Stimulated activated CD4-positive, alpha-beta T cell treated with anti-CD3 and anti-CD28 coated beads, TNF-alpha, amount 100 ng/mL, for 24 hours (primary cell): Measurements from ENCODE around the gene NELFB.
A peak's percentile ranks its signal among the peaks of the same experiment; 100 is the strongest.
"Not testable (repeated sequence)": the region's sequence is repeated elsewhere in the genome, so short reads cannot be mapped to it uniquely, and the experiment has no call there.

Experiments used
- DNase-seq, 3 experiments: peaks; one replicate each; pipeline ENCODE4 v3.0.0-alpha.2; 2020; ENCODE audit warnings: low read depth in 3 of 3

NELFB gene

GRCh38 chr9:137234758-137235423 is 20.2 kb upstream of the NELFB start:
- DNase-seq: no peak

DNA sequence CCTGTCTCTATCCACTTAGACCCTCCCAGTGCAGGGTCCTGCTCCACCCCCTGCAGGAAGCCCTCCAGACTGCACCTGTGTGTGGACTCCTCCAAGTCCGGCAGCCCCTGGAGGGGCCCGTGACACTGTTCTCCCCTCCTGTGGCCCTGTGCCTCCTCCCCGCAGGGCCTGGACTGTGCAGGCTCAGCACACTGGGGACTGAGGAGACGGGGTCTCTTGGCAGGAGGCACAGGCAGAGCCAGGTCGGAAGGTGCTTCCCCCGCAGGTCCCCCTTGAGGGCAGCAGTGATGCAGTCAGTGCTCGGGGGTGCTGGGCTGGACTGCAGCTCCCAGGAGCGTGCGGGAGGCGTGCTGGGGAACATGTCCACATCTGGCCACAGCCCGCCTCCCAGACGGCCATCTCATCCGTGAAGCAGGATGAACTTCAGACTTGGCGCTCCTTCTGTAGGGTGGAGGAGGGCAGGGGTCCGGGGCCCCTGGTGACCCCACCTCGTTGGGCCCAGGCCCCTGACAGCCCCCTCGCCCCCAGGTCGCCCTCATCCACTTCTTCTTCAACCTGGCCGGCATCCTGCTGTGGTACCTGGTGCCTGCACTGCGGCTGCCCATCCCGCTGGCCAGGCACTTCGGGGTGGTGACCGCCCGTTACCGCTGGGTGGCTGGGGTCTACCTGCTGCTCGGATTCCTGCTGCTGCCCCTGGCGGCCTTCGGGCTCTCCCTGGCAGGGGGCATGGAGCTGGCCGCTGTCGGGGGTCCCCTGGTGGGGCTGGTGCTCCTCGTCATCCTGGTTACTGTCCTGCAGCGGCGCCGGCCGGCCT is 19.5 kb upstream of the NELFB start:
- no peak for DNase-seq

GRCh38 chr9:137236238-137236935 is 18.7 kb upstream of the NELFB start:
- DNase-seq: peak; percentile 85 to 93 (median 85)

GRCh38 chr9:137236936-137237421 is 18.1 kb upstream of the NELFB start:
- DNase-seq: no peak

DNA sequence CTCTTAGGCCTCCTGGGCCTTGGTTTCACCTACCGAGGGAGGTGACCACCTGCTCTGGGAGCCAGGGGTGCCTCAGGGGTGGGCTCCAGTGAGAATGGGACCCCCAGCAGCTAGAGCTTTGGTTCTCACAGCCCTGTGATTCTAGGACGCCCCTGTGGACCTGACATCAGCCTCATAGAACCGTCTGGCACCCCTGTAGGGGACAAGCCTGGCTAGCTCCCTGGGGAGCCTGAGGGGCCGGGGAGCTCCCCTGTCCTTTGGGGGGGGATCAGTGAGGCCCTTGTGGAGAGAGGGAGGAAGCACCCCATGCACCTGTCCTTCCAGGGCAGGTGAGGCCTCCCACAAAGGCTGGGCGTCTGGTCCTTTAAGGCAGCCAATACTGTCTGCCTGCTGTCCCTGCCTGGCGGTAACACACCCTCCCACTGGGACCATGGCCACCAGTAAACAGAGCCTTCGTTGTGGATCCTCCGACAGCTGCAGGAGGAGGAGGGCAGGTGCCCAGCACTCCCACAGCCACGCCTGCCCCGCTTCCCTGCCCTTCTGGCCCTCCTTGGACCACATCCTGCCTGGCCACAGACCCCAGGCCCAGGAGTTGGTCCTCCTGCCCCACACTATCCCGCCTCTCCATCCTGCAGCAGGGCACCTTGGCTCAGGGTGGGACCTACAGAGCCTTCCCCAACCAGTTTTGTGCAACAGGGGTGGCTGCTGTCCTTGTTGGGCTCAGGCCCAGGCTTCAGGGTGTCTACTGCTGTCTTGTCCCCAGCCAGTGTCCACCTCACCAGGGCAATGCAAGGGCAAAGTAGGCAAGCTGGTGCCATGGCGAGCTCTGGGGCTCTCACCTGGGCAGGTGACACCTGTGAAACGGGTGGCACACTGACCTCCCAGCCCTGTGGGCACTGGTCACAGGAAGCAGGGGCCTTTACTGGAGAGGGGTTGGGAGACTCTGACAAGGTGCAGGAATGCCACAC is 17.1 kb upstream of the NELFB start:
- DNase-seq: no peak

- not testable (repeated sequence) for DNase-seq
These were observed 15.5 kb upstream of the NELFB start for GRCh38 chr9:137239541-137240200.

GRCh38 chr9:137240318-137240840 is 14.7 kb upstream of the NELFB start:
- DNase-seq: peak; percentile 38 to 66 (median 46)

- peak; percentile 92 to 97 (median 96) for DNase-seq
These were observed 14.2 kb upstream of the NELFB start, which contains the start of gene TUBB4B for GRCh38 chr9:137240841-137241489. TSS of gene TUBB4B (plus strand) at chr9:137241287. CDS start at chr9:137241361, 74 bp downstream.

DNA sequence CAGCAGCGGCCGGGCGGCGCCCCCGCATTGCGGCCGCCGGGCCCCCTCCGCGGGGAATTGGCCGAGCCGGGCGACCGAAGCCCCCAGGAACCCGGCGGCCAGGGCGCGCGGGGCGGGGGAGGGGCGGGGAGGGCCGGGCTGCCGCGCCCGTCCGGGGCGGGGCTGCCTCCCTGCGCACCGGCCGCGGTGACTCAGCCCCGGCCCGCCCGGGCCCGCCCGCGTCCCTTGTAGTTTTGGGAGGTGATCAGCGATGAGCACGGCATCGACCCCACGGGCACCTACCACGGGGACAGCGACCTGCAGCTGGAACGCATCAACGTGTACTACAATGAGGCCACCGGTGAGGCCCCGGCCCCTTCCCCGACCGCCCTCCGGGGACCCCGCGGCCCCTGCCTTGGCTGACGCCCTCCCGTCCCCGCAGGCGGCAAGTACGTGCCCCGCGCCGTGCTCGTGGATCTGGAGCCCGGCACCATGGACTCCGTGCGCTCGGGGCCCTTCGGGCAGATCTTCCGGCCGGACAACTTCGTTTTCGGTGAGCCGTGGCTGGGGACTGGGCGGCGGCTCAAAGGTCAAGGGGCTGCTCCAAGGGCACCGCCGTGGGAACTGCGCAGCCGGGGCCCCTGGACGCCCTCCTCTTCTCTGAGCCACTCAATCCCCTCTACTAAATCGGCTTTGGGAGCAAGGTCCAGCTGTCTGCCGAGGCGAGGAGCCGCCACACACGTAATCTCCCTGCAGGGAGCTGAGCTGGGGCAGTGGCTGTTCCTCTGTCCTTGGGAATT is 13.4 kb upstream of the NELFB start:
- DNase-seq: peak; percentile 40 to 63 (median 41)

DNA sequence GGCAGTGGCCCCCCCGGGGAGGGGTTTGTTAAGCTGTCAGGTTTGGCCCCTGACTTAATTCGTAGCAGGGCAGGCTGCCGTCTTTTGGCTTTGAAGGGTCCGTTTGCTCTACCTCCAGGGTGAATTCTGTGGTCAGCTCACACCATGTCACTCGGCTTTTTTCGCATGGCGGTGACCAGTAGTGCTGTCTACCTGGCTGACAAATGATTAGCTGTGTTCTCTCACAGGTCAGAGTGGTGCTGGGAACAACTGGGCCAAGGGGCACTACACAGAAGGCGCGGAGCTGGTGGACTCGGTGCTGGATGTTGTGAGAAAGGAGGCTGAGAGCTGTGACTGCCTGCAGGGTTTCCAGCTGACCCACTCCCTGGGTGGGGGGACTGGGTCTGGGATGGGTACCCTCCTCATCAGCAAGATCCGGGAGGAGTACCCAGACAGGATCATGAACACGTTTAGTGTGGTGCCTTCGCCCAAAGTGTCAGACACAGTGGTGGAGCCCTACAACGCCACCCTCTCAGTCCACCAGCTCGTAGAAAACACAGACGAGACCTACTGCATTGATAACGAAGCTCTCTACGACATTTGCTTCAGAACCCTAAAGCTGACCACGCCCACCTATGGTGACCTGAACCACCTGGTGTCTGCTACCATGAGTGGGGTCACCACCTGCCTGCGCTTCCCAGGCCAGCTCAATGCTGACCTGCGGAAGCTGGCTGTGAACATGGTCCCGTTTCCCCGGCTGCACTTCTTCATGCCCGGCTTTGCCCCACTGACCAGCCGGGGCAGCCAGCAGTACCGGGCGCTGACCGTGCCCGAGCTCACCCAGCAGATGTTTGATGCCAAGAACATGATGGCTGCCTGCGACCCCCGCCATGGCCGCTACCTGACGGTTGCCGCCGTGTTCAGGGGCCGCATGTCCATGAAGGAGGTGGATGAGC is 12.6 kb upstream of the NELFB start:
- no peak for DNase-seq

DNA sequence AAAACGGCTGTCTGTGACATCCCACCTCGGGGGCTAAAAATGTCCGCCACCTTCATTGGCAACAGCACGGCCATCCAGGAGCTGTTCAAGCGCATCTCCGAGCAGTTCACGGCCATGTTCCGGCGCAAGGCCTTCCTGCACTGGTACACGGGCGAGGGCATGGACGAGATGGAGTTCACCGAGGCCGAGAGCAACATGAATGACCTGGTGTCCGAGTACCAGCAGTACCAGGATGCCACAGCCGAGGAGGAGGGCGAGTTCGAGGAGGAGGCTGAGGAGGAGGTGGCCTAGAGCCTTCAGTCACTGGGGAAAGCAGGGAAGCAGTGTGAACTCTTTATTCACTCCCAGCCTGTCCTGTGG is 11.9 kb upstream of the NELFB start:
- DNase-seq: not testable (repeated sequence)

DNA sequence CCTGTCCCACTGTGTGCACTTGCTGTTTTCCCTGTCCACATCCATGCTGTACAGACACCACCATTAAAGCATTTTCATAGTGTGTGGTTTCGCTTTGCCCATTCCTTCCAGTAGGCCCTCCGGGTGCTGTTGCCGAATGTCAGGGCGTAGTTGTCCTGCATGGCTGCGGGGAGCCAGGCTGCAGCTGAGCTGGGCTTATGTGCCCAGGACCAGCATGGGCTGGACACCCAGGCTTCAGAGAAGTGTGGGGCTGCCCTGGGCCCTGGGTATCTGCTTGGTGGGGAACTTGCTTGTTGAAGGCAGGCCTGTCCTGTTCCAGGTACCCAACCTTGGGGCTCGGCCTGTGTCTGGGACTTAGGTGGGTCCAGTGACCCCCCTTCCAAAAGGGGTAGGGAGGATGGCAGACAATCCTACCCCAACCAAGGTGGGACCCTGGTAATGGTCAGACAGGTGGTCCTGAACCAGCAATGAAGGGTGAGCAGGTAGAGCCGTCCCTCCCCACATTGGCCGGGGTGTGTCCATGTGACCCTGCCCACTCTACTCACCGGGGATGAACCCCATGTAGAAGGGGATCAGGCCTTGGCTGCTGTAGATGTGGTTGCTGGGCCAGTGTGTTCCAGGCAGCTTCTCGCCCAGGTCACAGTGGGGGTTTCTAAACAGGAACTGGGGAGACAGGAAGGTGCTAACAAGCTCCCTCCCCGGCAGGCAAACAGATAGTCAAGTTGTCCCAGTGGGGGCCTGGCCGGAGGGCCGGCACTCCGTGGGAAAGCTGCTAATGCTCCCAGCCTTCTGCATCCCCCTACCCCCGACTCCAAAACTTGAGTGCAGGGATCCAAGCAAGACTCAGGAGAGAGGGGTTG is 11.3 kb upstream of the NELFB start:
- DNase-seq: peak in 1 of 3 experiments; percentile 27

- peak in 1 of 3 experiments; percentile 24 for DNase-seq
These were observed 10.4 kb upstream of the NELFB start for GRCh38 chr9:137244486-137245449.

- no peak for DNase-seq
These were observed 9.4 kb upstream of the NELFB start for GRCh38 chr9:137245450-137246421.
